Measurements from ENCODE around the gene SHC1.
"Not testable (repeated sequence)": the region's sequence is repeated elsewhere in the genome, so short reads cannot be mapped to it uniquely, and the experiment has no call there.

The SHC1 gene

GRCh38 chr1:155007251-155007828, 36.8 kb upstream of the SHC1 start:
- no peak for FAIRE-seq

- FAIRE-seq, result peak; percentile 96
Observed at GRCh38 chr1:155006601-155007101, 36.1 kb upstream of the SHC1 start.

GRCh38 chr1:155005076-155006011, 34.8 kb upstream of the SHC1 start:
- FAIRE-seq, result no peak

GRCh38 chr1:155004352-155005075, 34.0 kb upstream of the SHC1 start:
- no peak for FAIRE-seq

- FAIRE-seq, result no peak
Observed at GRCh38 chr1:155003766-155004351, 33.3 kb upstream of the SHC1 start.

GRCh38 chr1:155003227-155003765, 32.7 kb upstream of the SHC1 start:
- no peak for FAIRE-seq

- no peak for FAIRE-seq
Observed at GRCh38 chr1:155002464-155003226, 32.1 kb upstream of the SHC1 start, which contains the start of gene ZBTB7B. ZBTB7B (plus strand) TSS chr1:155002802; CDS start chr1:155014661, 11,859 bp downstream.

GRCh38 chr1:155001675-155002463, 31.3 kb upstream of the SHC1 start:
- peak; percentile 90 for FAIRE-seq

- no peak for FAIRE-seq
Observed at GRCh38 chr1:155001425-155001674, 30.8 kb upstream of the SHC1 start.

- FAIRE-seq, result peak; percentile 41
Observed at GRCh38 chr1:155000726-155001424, 30.3 kb upstream of the SHC1 start.

- FAIRE-seq, result no peak
Observed at GRCh38 chr1:155000411-155000725, 29.8 kb upstream of the SHC1 start.

GRCh38 chr1:154999571-155000410, 29.2 kb upstream of the SHC1 start:
- no peak for FAIRE-seq

- peak; percentile 93 for FAIRE-seq
Observed at GRCh38 chr1:154998818-154999570, 28.4 kb upstream of the SHC1 start.

GRCh38 chr1:154998201-154998780, 27.7 kb upstream of the SHC1 start:
- FAIRE-seq, result no peak

- no peak for FAIRE-seq
Observed at GRCh38 chr1:154996966-154997701, 26.6 kb upstream of the SHC1 start.

- not testable (repeated sequence) for FAIRE-seq
Observed at GRCh38 chr1:154995301-154995983, 24.9 kb upstream of the SHC1 start.

- no peak for FAIRE-seq
Observed at GRCh38 chr1:154994591-154994990, 24.0 kb upstream of the SHC1 start.

Measured in G401.6 (cell line).